SK-N-SH (cell line): ENCODE measurements around the gene D2HGDH. TPM values are rescaled to one million over a fixed set of nuclear protein-coding genes. Genes with fewer than 3 reads are reported as not detected.

Source experiments
- CTCF ChIA-PET: fragments of 300-600, 350-600 bp; formaldehyde crosslinking; extraction: SDS; loops from one replicate; lab custom pipeline; 2021; lab: Yijun Ruan, JAX
- POLR2A ChIA-PET: fragments of 350-600 bp; sonication (Branson Sonifier 250); formaldehyde crosslinking; extraction: SDS; loops from one replicate; lab custom pipeline; 2020; ENCODE audit warnings: antibody characterized with exemption, inconsistent platforms; lab: Yijun Ruan, JAX
- DNase-seq: peaks from one replicate; pipeline ENCODE4 v3.0.0; 2012
- H2AFZ ChIP-seq: fragments of 200-600 bp; sonication (generic); 2 replicates; pipeline ENCODE4 v1.8.1; 2016; ENCODE audit warnings: antibody characterized with exemption, mild to moderate bottlenecking, low read depth
- H3F3A ChIP-seq: fragments of 200-600 bp; sonication (generic); replicated peaks from 2 replicates; pipeline ENCODE3; 2016; ENCODE audit warnings: antibody characterized with exemption, mild to moderate bottlenecking; ENCODE audit not compliant: insufficient read depth
- H3K27ac ChIP-seq, 2 experiments: fragments of 200-500 bp in 1 of 2; fragments of 200-600 bp in 1 of 2; sonication (Bioruptor generic) in 1 of 2; sonication (generic), shearing (Covaris generic) in 1 of 2; 2 replicates each; pipeline versions ENCODE4 v1.5.1 to v1.6.1; 2014 to 2016; ENCODE audit warnings: low read depth in 2 of 2, inconsistent platforms in 1 of 2, low read length in 1 of 2, mild to moderate bottlenecking in 1 of 2, mixed read lengths in 1 of 2
- H3K27me3 ChIP-seq: fragments of 200-600 bp; sonication (generic), shearing (Covaris generic); 2 replicates; pipeline ENCODE4 v1.6.1; 2016; ENCODE audit warnings: mixed run types; ENCODE audit not compliant: insufficient read depth
- H3K36me3 ChIP-seq, 2 experiments: fragments of 200-500 bp in 1 of 2; fragments of 200-600 bp in 1 of 2; sonication (Bioruptor generic) in 1 of 2; sonication (generic) in 1 of 2; replicated peaks in 1 of 2; 2 replicates each; pipeline versions ENCODE3 to v1.5.1; 2014 to 2016; ENCODE audit warnings: low read length in 1 of 2, mild to moderate bottlenecking in 1 of 2; ENCODE audit not compliant: insufficient read depth in 2 of 2, control insufficient read depth in 1 of 2
- H3K4me1 ChIP-seq, 2 experiments: fragments of 200-500 bp in 1 of 2; fragments of 200-600 bp in 1 of 2; sonication (Bioruptor generic) in 1 of 2; sonication (generic), shearing (Covaris generic) in 1 of 2; 2 replicates each; pipeline versions ENCODE4 v1.5.1 to v1.6.1; 2014 to 2016; ENCODE audit warnings: low read depth in 1 of 2, low read length in 1 of 2, mixed run types in 1 of 2; ENCODE audit not compliant: insufficient read depth in 2 of 2, control insufficient read depth in 1 of 2
- H3K4me2 ChIP-seq: fragments of 200-600 bp; sonication (generic), shearing (Covaris generic); 2 replicates; pipeline ENCODE4 v1.6.1; 2017; ENCODE audit warnings: mixed run types
- H3K4me3 ChIP-seq, 2 experiments: fragments of 200-500 bp in 1 of 2; fragments of 200-600 bp in 1 of 2; sonication (Bioruptor generic) in 1 of 2; sonication (generic), shearing (Covaris generic) in 1 of 2; 2 replicates each; pipeline versions ENCODE4 v1.5.1 to v1.8.1; 2014 to 2016; ENCODE audit warnings: low read depth in 2 of 2, inconsistent platforms in 1 of 2, low read length in 1 of 2, mild to moderate bottlenecking in 1 of 2, mixed read lengths in 1 of 2, moderate library complexity in 1 of 2
- H3K79me2 ChIP-seq: fragments of 200-600 bp; sonication (generic); 2 replicates; pipeline ENCODE4 v1.8.1; 2017; ENCODE audit warnings: mild to moderate bottlenecking; ENCODE audit not compliant: insufficient read depth
- H3K9ac ChIP-seq: fragments of 200-600 bp; sonication (generic); 2 replicates; pipeline ENCODE4 v1.6.1; 2017; ENCODE audit warnings: mixed run types
- H3K9me2 ChIP-seq: fragments of 200-600 bp; sonication (generic); 2 replicates; pipeline ENCODE4 v1.6.1; 2017; ENCODE audit warnings: mixed run types
- H3K9me3 ChIP-seq: fragments of 200-600 bp; sonication (generic); 2 replicates; pipeline ENCODE4 v1.6.1; 2017; ENCODE audit warnings: mixed run types, mild to moderate bottlenecking, moderate library complexity
- H4K20me1 ChIP-seq: fragments of 200-600 bp; sonication (generic); 2 replicates; pipeline ENCODE4 v1.6.1; 2017; ENCODE audit warnings: mild to moderate bottlenecking, mixed run types; ENCODE audit not compliant: insufficient read depth
- CHD2 ChIP-seq: fragments of 150-350 bp; IDR thresholded peaks from 2 replicates; pipeline ENCODE4 v1.6.1; 2018; ENCODE audit warnings: low read length; ENCODE audit not compliant: partially characterized antibody
- EP300 ChIP-seq, 2 experiments: IDR thresholded peaks; 2 replicates each; pipeline versions ENCODE4 v1.4.0 to v1.6.1; 2012; ENCODE audit warnings: borderline replicate concordance in 1 of 2, low read depth in 1 of 2, low read length in 1 of 2
- FOXJ3 ChIP-seq: sonication (generic); formaldehyde crosslinking; IDR thresholded peaks from 2 replicates; pipeline ENCODE4 v1.5.1; 2020; ENCODE audit warnings: mild to moderate bottlenecking, missing genetic modification reagents
- FOXM1 ChIP-seq: IDR thresholded peaks from 2 replicates; pipeline ENCODE4 v1.4.0; 2012; ENCODE audit warnings: low read depth, mild to moderate bottlenecking
- GABPA ChIP-seq: IDR thresholded peaks from 2 replicates; pipeline ENCODE4 v1.4.0; 2012; ENCODE audit warnings: low read depth, mild to moderate bottlenecking
- GATA2 ChIP-seq: sonication (generic); formaldehyde crosslinking; IDR thresholded peaks from 2 replicates; pipeline ENCODE4 v1.5.0; 2020; ENCODE audit warnings: mild to moderate bottlenecking, missing genetic modification reagents
- IRF3 ChIP-seq: fragments of 150-350 bp; IDR thresholded peaks from 2 replicates; pipeline ENCODE4 v1.6.1; 2016; ENCODE audit warnings: mild to moderate bottlenecking, low read depth, low read length
- MAX ChIP-seq: IDR thresholded peaks from 2 replicates; pipeline ENCODE4 v1.4.0; 2012; ENCODE audit warnings: low read depth
- MEF2A ChIP-seq: IDR thresholded peaks from 2 replicates; pipeline ENCODE4 v1.4.0; 2012; ENCODE audit warnings: low read depth, borderline replicate concordance
- MXI1 ChIP-seq: IDR thresholded peaks from 2 replicates; pipeline ENCODE4 v1.6.1; 2012; ENCODE audit warnings: mild to moderate bottlenecking, low read depth, low read length, improper control_type of control experiment
- PBX3 ChIP-seq: IDR thresholded peaks from 2 replicates; pipeline ENCODE4; 2012
- RFX5 ChIP-seq: IDR thresholded peaks from 2 replicates; pipeline ENCODE4 v1.6.1; 2012; ENCODE audit warnings: mild to moderate bottlenecking, improper control_type of control experiment, low read length
- RXRA ChIP-seq: IDR thresholded peaks from 2 replicates; pipeline ENCODE4 v1.4.0; 2012; ENCODE audit warnings: low read depth, mild to moderate bottlenecking, borderline replicate concordance
- SIN3A ChIP-seq: IDR thresholded peaks from 2 replicates; pipeline ENCODE4 v1.6.1; 2012; ENCODE audit warnings: low read depth, mild to moderate bottlenecking, low read length, moderate library complexity, borderline replicate concordance
- SMC3 ChIP-seq: IDR thresholded peaks from 2 replicates; pipeline ENCODE4 v1.6.1; 2012; ENCODE audit warnings: low read depth, low read length, improper control_type of control experiment
- TEAD4 ChIP-seq: IDR thresholded peaks from 2 replicates; pipeline ENCODE4 v1.4.0; 2012; ENCODE audit warnings: mild to moderate bottlenecking, borderline replicate concordance; ENCODE audit not compliant: insufficient read depth
- USF1 ChIP-seq: IDR thresholded peaks from 2 replicates; pipeline ENCODE4 v1.4.0; 2012; ENCODE audit warnings: low read depth, borderline replicate concordance
- USF2 ChIP-seq: fragments of 150-350 bp; IDR thresholded peaks from 2 replicates; pipeline ENCODE4 v1.6.1; 2017; ENCODE audit warnings: antibody characterized with exemption, low read length, low read depth, borderline replicate concordance
- YY1 ChIP-seq: IDR thresholded peaks from 2 replicates; pipeline ENCODE4 v1.4.0; 2012; ENCODE audit warnings: low read depth, mild to moderate bottlenecking
- WGBS: methylation state at CpG from one replicate; pipeline ENCODE4 v1.1.6; 2017; ENCODE audit warnings: low lambda C conversion rate; 5-methylcytosine and 5-hydroxymethylcytosine counted together
- polyA plus RNA-seq, 3 experiments: library from polyadenylated mRNA; depleted of rRNA; stranded (reverse); fragments of >200 nt; gene quantifications; 2 replicates each; pipeline ENCODE4 v1.2.3, GENCODE V29; 2012

D2HGDH gene
- polyA plus RNA-seq, 1 of the 3 experiments (the other 2 are of a cell fraction), result 36.3 TPM

GRCh38 chr2:241720099-241720498 lies 14.3 kb upstream of the D2HGDH start:
- H3K4me2 ChIP-seq, result no peak overlapping the region
- peak; percentile 21 for DNase-seq
- no peaks in the 10 kb centered on the region for H3K9me2 ChIP-seq
- peaks cover 24 to 41% of the 10 kb centered on the region in 2 experiments for H3K36me3 ChIP-seq
- WGBS, result 75% methylated on average over 2 of the region's 19 CpGs
- H3K9me3 ChIP-seq, result no peaks in the 10 kb centered on the region
- POLR2A ChIA-PET, result no interaction called here
- H3K27ac ChIP-seq, result no peak overlapping the region
- no peaks in the 10 kb centered on the region for H3F3A ChIP-seq
- CTCF ChIA-PET, result interaction anchor here (1.2 to 1.9 kb wide), 2 partner anchors 14 to 158 kb away, joined by 3 to 5 read pairs; no protein-coding TSS in a partner anchor
- H3K4me3 ChIP-seq, result no peak overlapping the region
- no peak for TF ChIP-seq GATA2 (CRISPR knock-in tag)
- no peak for TF ChIP-seq FOXM1
- no peak for TF ChIP-seq RXRA
- no peak for TF ChIP-seq SIN3A
- TF ChIP-seq IRF3, result no peak
- TF ChIP-seq EP300 (IDR thresholded peaks at IDR 0.05; ENCODE audit: borderline replicate concordance in 1 of 2, low read depth in 1 of 2, low read length in 1 of 2), result no peak
- TF ChIP-seq USF2, result no peak
- no peak overlapping the region for H2AFZ ChIP-seq
- H3K9ac ChIP-seq, result no peak overlapping the region
- H3K4me1 ChIP-seq, result no peaks in the 10 kb centered on the region
- no peaks in the 10 kb centered on the region for H3K27me3 ChIP-seq
- H4K20me1 ChIP-seq, result no peaks in the 10 kb centered on the region
- H3K79me2 ChIP-seq, result no peaks in the 10 kb centered on the region

GRCh38 chr2:241720560-241720959 lies 13.9 kb upstream of the D2HGDH start:
- Histone ChIP-seq H3K4me1 (no peaks in the 10 kb centered on the region), H3K27ac (no peak overlapping the region), H3K4me2 (no peak overlapping the region), H2AFZ (no peak overlapping the region), H3K9ac (no peak overlapping the region), H4K20me1 (no peaks in the 10 kb centered on the region), H3K9me2 (no peaks in the 10 kb centered on the region), H3K79me2 (no peaks in the 10 kb centered on the region), H3K27me3 (no peaks in the 10 kb centered on the region), H3F3A (no peaks in the 10 kb centered on the region), H3K4me3 (no peak overlapping the region), H3K9me3 (no peaks in the 10 kb centered on the region), H3K36me3 (peaks cover 24 to 43% of the 10 kb centered on the region in 2 experiments)
- ChIA-PET CTCF (interaction anchor here (2.7 kb wide), 1 partner anchor 18 kb away, joined by 11 read pairs; no protein-coding TSS in a partner anchor), POLR2A (no interaction called here)
- 100% methylated on average over 7 of the region's 15 CpGs for WGBS
- TF ChIP-seq MXI1 (no peak), YY1 (no peak), FOXJ3 (no peak), GABPA (no peak), RFX5 (no peak), CHD2 (no peak), SMC3 (no peak), SIN3A (no peak), TEAD4 (no peak), USF1 (no peak), EP300 (IDR thresholded peaks at IDR 0.05; ENCODE audit: borderline replicate concordance in 1 of 2, low read depth in 1 of 2, low read length in 1 of 2) (no peak), MAX (no peak), MEF2A (no peak), PBX3 (no peak)
- DNase-seq, result peak; percentile 26
